SK-N-SH (cell line): ENCODE data around the gene STXBP6. TPM values are rescaled to one million over a fixed set of nuclear protein-coding genes. Genes with fewer than 3 reads are reported as not detected.

Source experiments
- CTCF ChIA-PET: fragments of 300-600, 350-600 bp; formaldehyde crosslinking; extraction: SDS; loops from one replicate; lab custom pipeline; 2021; lab: Yijun Ruan, JAX
- POLR2A ChIA-PET: fragments of 350-600 bp; sonication (Branson Sonifier 250); formaldehyde crosslinking; extraction: SDS; loops from one replicate; lab custom pipeline; 2020; ENCODE audit warnings: antibody characterized with exemption, inconsistent platforms; lab: Yijun Ruan, JAX
- DNase-seq: peaks from one replicate; pipeline ENCODE4 v3.0.0; 2012
- H2AFZ ChIP-seq: fragments of 200-600 bp; sonication (generic); 2 replicates; pipeline ENCODE4 v1.8.1; 2016; ENCODE audit warnings: antibody characterized with exemption, mild to moderate bottlenecking, low read depth
- H3F3A ChIP-seq: fragments of 200-600 bp; sonication (generic); replicated peaks from 2 replicates; pipeline ENCODE3; 2016; ENCODE audit warnings: antibody characterized with exemption, mild to moderate bottlenecking; ENCODE audit not compliant: insufficient read depth
- H3K27ac ChIP-seq, 2 experiments: fragments of 200-500 bp in 1 of 2; fragments of 200-600 bp in 1 of 2; sonication (Bioruptor generic) in 1 of 2; sonication (generic), shearing (Covaris generic) in 1 of 2; 2 replicates each; pipeline versions ENCODE4 v1.5.1 to v1.6.1; 2014 to 2016; ENCODE audit warnings: low read depth in 2 of 2, inconsistent platforms in 1 of 2, low read length in 1 of 2, mild to moderate bottlenecking in 1 of 2, mixed read lengths in 1 of 2
- H3K27me3 ChIP-seq: fragments of 200-600 bp; sonication (generic), shearing (Covaris generic); 2 replicates; pipeline ENCODE4 v1.6.1; 2016; ENCODE audit warnings: mixed run types; ENCODE audit not compliant: insufficient read depth
- H3K36me3 ChIP-seq, 2 experiments: fragments of 200-500 bp in 1 of 2; fragments of 200-600 bp in 1 of 2; sonication (Bioruptor generic) in 1 of 2; sonication (generic) in 1 of 2; replicated peaks in 1 of 2; 2 replicates each; pipeline versions ENCODE3 to v1.5.1; 2014 to 2016; ENCODE audit warnings: low read length in 1 of 2, mild to moderate bottlenecking in 1 of 2; ENCODE audit not compliant: insufficient read depth in 2 of 2, control insufficient read depth in 1 of 2
- H3K4me1 ChIP-seq, 2 experiments: fragments of 200-500 bp in 1 of 2; fragments of 200-600 bp in 1 of 2; sonication (Bioruptor generic) in 1 of 2; sonication (generic), shearing (Covaris generic) in 1 of 2; 2 replicates each; pipeline versions ENCODE4 v1.5.1 to v1.6.1; 2014 to 2016; ENCODE audit warnings: low read depth in 1 of 2, low read length in 1 of 2, mixed run types in 1 of 2; ENCODE audit not compliant: insufficient read depth in 2 of 2, control insufficient read depth in 1 of 2
- H3K4me2 ChIP-seq: fragments of 200-600 bp; sonication (generic), shearing (Covaris generic); 2 replicates; pipeline ENCODE4 v1.6.1; 2017; ENCODE audit warnings: mixed run types
- H3K4me3 ChIP-seq, 2 experiments: fragments of 200-500 bp in 1 of 2; fragments of 200-600 bp in 1 of 2; sonication (Bioruptor generic) in 1 of 2; sonication (generic), shearing (Covaris generic) in 1 of 2; 2 replicates each; pipeline versions ENCODE4 v1.5.1 to v1.8.1; 2014 to 2016; ENCODE audit warnings: low read depth in 2 of 2, inconsistent platforms in 1 of 2, low read length in 1 of 2, mild to moderate bottlenecking in 1 of 2, mixed read lengths in 1 of 2, moderate library complexity in 1 of 2
- H3K79me2 ChIP-seq: fragments of 200-600 bp; sonication (generic); 2 replicates; pipeline ENCODE4 v1.8.1; 2017; ENCODE audit warnings: mild to moderate bottlenecking; ENCODE audit not compliant: insufficient read depth
- H3K9ac ChIP-seq: fragments of 200-600 bp; sonication (generic); 2 replicates; pipeline ENCODE4 v1.6.1; 2017; ENCODE audit warnings: mixed run types
- H3K9me2 ChIP-seq: fragments of 200-600 bp; sonication (generic); 2 replicates; pipeline ENCODE4 v1.6.1; 2017; ENCODE audit warnings: mixed run types
- H3K9me3 ChIP-seq: fragments of 200-600 bp; sonication (generic); 2 replicates; pipeline ENCODE4 v1.6.1; 2017; ENCODE audit warnings: mixed run types, mild to moderate bottlenecking, moderate library complexity
- H4K20me1 ChIP-seq: fragments of 200-600 bp; sonication (generic); 2 replicates; pipeline ENCODE4 v1.6.1; 2017; ENCODE audit warnings: mild to moderate bottlenecking, mixed run types; ENCODE audit not compliant: insufficient read depth
- CHD2 ChIP-seq: fragments of 150-350 bp; IDR thresholded peaks from 2 replicates; pipeline ENCODE4 v1.6.1; 2018; ENCODE audit warnings: low read length; ENCODE audit not compliant: partially characterized antibody
- CTCF ChIP-seq: fragments of 200-600 bp; sonication (generic); IDR thresholded peaks from 2 replicates; pipeline ENCODE4 v1.6.1; 2017; ENCODE audit warnings: antibody characterized with exemption, mild to moderate bottlenecking, moderate library complexity
- ELF1 ChIP-seq: IDR thresholded peaks from 2 replicates; pipeline ENCODE4 v1.4.0; 2012
- FOSL2 ChIP-seq: IDR thresholded peaks from 2 replicates; pipeline ENCODE4 v1.4.0; 2012; ENCODE audit warnings: low read depth, mild to moderate bottlenecking, moderate library complexity, borderline replicate concordance
- FOXJ3 ChIP-seq: sonication (generic); formaldehyde crosslinking; IDR thresholded peaks from 2 replicates; pipeline ENCODE4 v1.5.1; 2020; ENCODE audit warnings: mild to moderate bottlenecking, missing genetic modification reagents
- FOXM1 ChIP-seq: IDR thresholded peaks from 2 replicates; pipeline ENCODE4 v1.4.0; 2012; ENCODE audit warnings: low read depth, mild to moderate bottlenecking
- GABPA ChIP-seq: IDR thresholded peaks from 2 replicates; pipeline ENCODE4 v1.4.0; 2012; ENCODE audit warnings: low read depth, mild to moderate bottlenecking
- IRF3 ChIP-seq: fragments of 150-350 bp; IDR thresholded peaks from 2 replicates; pipeline ENCODE4 v1.6.1; 2016; ENCODE audit warnings: mild to moderate bottlenecking, low read depth, low read length
- MEF2A ChIP-seq: IDR thresholded peaks from 2 replicates; pipeline ENCODE4 v1.4.0; 2012; ENCODE audit warnings: low read depth, borderline replicate concordance
- POLR2AphosphoS5 ChIP-seq: IDR thresholded peaks from 2 replicates; pipeline ENCODE4 v1.6.1; 2012; ENCODE audit warnings: low read depth, low read length
- RAD21 ChIP-seq: IDR thresholded peaks from 2 replicates; pipeline ENCODE4 v1.6.1; 2012; ENCODE audit warnings: mild to moderate bottlenecking, low read length
- RCOR1 ChIP-seq: fragments of 150-350 bp; IDR thresholded peaks from 2 replicates; pipeline ENCODE4 v1.6.1; 2017; ENCODE audit warnings: antibody characterized with exemption, low read length
- RFX5 ChIP-seq: IDR thresholded peaks from 2 replicates; pipeline ENCODE4 v1.6.1; 2012; ENCODE audit warnings: mild to moderate bottlenecking, improper control_type of control experiment, low read length
- RXRA ChIP-seq: IDR thresholded peaks from 2 replicates; pipeline ENCODE4 v1.4.0; 2012; ENCODE audit warnings: low read depth, mild to moderate bottlenecking, borderline replicate concordance
- SIN3A ChIP-seq: IDR thresholded peaks from 2 replicates; pipeline ENCODE4 v1.6.1; 2012; ENCODE audit warnings: low read depth, mild to moderate bottlenecking, low read length, moderate library complexity, borderline replicate concordance
- TAF1 ChIP-seq: IDR thresholded peaks from 2 replicates; pipeline ENCODE4 v1.6.1; 2012; ENCODE audit warnings: low read depth, mild to moderate bottlenecking, low read length, moderate library complexity, borderline replicate concordance
- TCF12 ChIP-seq: IDR thresholded peaks from 2 replicates; pipeline ENCODE4 v1.4.0; 2012
- YY1 ChIP-seq: IDR thresholded peaks from 2 replicates; pipeline ENCODE4 v1.4.0; 2012; ENCODE audit warnings: low read depth, mild to moderate bottlenecking
- WGBS: methylation state at CpG from one replicate; pipeline ENCODE4 v1.1.6; 2017; ENCODE audit warnings: low lambda C conversion rate; 5-methylcytosine and 5-hydroxymethylcytosine counted together
- polyA plus RNA-seq, 3 experiments: library from polyadenylated mRNA; depleted of rRNA; stranded (reverse); fragments of >200 nt; gene quantifications; 2 replicates each; pipeline ENCODE4 v1.2.3, GENCODE V29; 2012
- TF ChIP-seq, protein P1 (sequence below): IDR thresholded peaks from 2 replicates; pipeline ENCODE4; 2012
- TF ChIP-seq, protein P2 (sequence below): IDR thresholded peaks from 2 replicates; pipeline ENCODE4 v1.6.1; 2012; ENCODE audit warnings: mild to moderate bottlenecking, low read depth, low read length, moderate library complexity
- TF ChIP-seq, protein P3 (sequence below): IDR thresholded peaks from 2 replicates; pipeline ENCODE4 v1.4.0; 2012; ENCODE audit warnings: low read depth, borderline replicate concordance

STXBP6 gene
- polyA plus RNA-seq, 1 of the 3 experiments (the other 2 are of a cell fraction): 0.16 TPM

DNA sequence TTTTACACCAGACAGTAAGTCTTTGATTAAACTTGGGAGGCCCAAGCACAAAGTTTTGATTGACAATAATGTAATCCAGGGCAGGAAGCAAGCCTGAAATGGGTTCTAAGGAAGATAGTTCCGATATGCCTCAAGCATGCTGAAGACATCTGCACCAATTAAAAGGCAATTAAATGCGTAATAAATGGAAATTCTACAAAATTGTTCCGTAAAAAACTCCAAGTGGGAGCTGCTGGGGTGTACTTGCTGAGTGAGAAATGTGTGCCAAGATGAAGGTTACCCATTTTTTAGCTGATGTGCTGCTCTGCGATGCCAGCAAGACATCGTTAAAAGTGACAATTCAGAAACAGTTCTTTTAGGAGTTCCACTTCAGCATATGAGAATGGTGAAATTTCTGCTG lies 269.7 kb downstream of the STXBP6 start:
- no peaks in the 10 kb centered on the region for H3K4me1 ChIP-seq
- H3K9me3 ChIP-seq: no peaks in the 10 kb centered on the region
- POLR2A ChIA-PET: no interaction called here
- H3K36me3 ChIP-seq: no peaks in the 10 kb centered on the region
- no peak overlapping the region for H3K4me2 ChIP-seq
- H3K27me3 ChIP-seq: no peaks in the 10 kb centered on the region
- no peaks in the 10 kb centered on the region for H3K9me2 ChIP-seq
- no peaks in the 10 kb centered on the region for H3K79me2 ChIP-seq
- H3K27ac ChIP-seq: no peak overlapping the region
- no peak overlapping the region for H3K9ac ChIP-seq
- CTCF ChIA-PET: interaction anchor here (1.1 to 1.2 kb wide), 2 partner anchors 9 to 26 kb away, joined by 3 to 5 read pairs; no protein-coding TSS in a partner anchor
- TF ChIP-seq, protein P1, sequence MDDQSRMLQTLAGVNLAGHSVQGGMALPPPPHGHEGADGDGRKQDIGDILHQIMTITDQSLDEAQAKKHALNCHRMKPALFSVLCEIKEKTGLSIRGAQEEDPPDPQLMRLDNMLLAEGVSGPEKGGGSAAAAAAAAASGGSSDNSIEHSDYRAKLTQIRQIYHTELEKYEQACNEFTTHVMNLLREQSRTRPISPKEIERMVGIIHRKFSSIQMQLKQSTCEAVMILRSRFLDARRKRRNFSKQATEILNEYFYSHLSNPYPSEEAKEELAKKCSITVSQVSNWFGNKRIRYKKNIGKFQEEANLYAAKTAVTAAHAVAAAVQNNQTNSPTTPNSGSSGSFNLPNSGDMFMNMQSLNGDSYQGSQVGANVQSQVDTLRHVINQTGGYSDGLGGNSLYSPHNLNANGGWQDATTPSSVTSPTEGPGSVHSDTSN: no peak
- TF ChIP-seq FOXJ3 (CRISPR knock-in tag) (no peak), IRF3 (no peak), GABPA (no peak), RXRA (no peak), SIN3A (no peak), TCF12 (no peak), POLR2AphosphoS5 (no peak), RAD21 (no peak)
- TF ChIP-seq, protein P2, sequence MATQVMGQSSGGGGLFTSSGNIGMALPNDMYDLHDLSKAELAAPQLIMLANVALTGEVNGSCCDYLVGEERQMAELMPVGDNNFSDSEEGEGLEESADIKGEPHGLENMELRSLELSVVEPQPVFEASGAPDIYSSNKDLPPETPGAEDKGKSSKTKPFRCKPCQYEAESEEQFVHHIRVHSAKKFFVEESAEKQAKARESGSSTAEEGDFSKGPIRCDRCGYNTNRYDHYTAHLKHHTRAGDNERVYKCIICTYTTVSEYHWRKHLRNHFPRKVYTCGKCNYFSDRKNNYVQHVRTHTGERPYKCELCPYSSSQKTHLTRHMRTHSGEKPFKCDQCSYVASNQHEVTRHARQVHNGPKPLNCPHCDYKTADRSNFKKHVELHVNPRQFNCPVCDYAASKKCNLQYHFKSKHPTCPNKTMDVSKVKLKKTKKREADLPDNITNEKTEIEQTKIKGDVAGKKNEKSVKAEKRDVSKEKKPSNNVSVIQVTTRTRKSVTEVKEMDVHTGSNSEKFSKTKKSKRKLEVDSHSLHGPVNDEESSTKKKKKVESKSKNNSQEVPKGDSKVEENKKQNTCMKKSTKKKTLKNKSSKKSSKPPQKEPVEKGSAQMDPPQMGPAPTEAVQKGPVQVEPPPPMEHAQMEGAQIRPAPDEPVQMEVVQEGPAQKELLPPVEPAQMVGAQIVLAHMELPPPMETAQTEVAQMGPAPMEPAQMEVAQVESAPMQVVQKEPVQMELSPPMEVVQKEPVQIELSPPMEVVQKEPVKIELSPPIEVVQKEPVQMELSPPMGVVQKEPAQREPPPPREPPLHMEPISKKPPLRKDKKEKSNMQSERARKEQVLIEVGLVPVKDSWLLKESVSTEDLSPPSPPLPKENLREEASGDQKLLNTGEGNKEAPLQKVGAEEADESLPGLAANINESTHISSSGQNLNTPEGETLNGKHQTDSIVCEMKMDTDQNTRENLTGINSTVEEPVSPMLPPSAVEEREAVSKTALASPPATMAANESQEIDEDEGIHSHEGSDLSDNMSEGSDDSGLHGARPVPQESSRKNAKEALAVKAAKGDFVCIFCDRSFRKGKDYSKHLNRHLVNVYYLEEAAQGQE: no peak
- no peak for DNase-seq
- H4K20me1 ChIP-seq: no peaks in the 10 kb centered on the region
- no peaks in the 10 kb centered on the region for H3F3A ChIP-seq
- no peak overlapping the region for H2AFZ ChIP-seq
- H3K4me3 ChIP-seq: no peak overlapping the region
- WGBS: 1% methylated on average over 5 of the region's 5 CpGs

DNA sequence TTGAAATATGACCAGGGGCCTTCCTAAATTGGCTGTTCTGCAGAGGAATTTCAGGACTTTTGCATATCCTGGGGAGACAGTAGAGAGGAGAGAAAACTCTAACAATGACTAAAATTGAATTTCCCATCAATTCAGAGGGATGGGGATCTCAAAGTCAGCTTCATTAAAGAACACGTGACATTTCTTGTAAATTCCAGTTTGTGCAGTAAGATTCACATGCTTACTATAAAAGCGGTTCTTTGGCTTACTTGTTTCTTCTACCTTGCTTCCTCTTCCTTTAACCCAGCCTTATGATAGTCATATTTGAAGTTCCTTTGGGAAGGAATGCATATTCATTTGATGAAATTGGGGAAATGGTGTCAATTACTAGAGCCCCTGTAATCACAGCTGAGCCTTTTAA lies 272.3 kb downstream of the STXBP6 start:
- DNase-seq: no peak
- Histone ChIP-seq H3K79me2 (no peaks in the 10 kb centered on the region), H3K4me3 (no peak overlapping the region), H3K27ac (no peak overlapping the region), H3K9me3 (no peaks in the 10 kb centered on the region), H4K20me1 (no peaks in the 10 kb centered on the region), H2AFZ (no peak overlapping the region), H3K4me2 (no peak overlapping the region), H3F3A (no peaks in the 10 kb centered on the region), H3K4me1 (no peaks in the 10 kb centered on the region), H3K9me2 (no peaks in the 10 kb centered on the region), H3K27me3 (no peaks in the 10 kb centered on the region), H3K9ac (no peak overlapping the region), H3K36me3 (no peaks in the 10 kb centered on the region)
- CTCF ChIA-PET: interaction anchor here (0.9 to 1.3 kb wide), 2 partner anchors 11 to 18 kb away, joined by 3 to 4 read pairs; no protein-coding TSS in a partner anchor
- POLR2A ChIA-PET: no interaction called here
- 0% methylated on average over 2 of the region's 2 CpGs for WGBS
- TF ChIP-seq SIN3A (no peak), CHD2 (no peak), YY1 (no peak), GABPA (no peak), FOSL2 (no peak), FOXM1 (no peak), MEF2A (no peak), CTCF (no peak), ELF1 (no peak), RFX5 (no peak), RCOR1 (no peak), TAF1 (no peak), TCF12 (no peak), RAD21 (no peak), RXRA (no peak)
- TF ChIP-seq, protein P3, sequence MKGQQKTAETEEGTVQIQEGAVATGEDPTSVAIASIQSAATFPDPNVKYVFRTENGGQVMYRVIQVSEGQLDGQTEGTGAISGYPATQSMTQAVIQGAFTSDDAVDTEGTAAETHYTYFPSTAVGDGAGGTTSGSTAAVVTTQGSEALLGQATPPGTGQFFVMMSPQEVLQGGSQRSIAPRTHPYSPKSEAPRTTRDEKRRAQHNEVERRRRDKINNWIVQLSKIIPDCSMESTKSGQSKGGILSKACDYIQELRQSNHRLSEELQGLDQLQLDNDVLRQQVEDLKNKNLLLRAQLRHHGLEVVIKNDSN: no peak
